Right lobe of liver (tissue), 4 donors: ENCODE data around the gene HMOX2.

Experiments used
- CTCF ChIP-seq, 4 donors: fragments of 200-600 bp in 3 of 4; fragments of 450-650 bp in 1 of 4; IDR thresholded peaks; one replicate each; pipeline versions ENCODE4 v1.5.1 to v1.8.0; 2016 to 2022; ENCODE audit warnings: antibody characterized with exemption in 4 of 4, mild to moderate bottlenecking in 2 of 4
- POLR2A ChIP-seq: fragments of 450-650 bp; IDR thresholded peaks from one replicate; pipeline ENCODE4 v1.6.1; 2017; ENCODE audit warnings: antibody characterized with exemption, mild to moderate bottlenecking
- donor health status: DM: no; HTN: no; CAD: no.
- donor health status: DM: no; HTN: no; CAD: no.
- donor health status: DM: no; HTN: yes; CAD: no.

- TF ChIP-seq CTCF (IDR thresholded peaks at IDR 0.05): no peak
- no peak for TF ChIP-seq POLR2A
These were observed 25.2 kb upstream of the HMOX2 start for GRCh38 chr16:4450931-4451519.
